H54 (cell line): ENCODE data around the gene HNRNPC.
"Not testable (repeated sequence)": the region's sequence is repeated elsewhere in the genome, so short reads cannot be mapped to it uniquely, and the experiment has no call there.

ENCODE experiments used
- DNase-seq: peaks from one replicate; pipeline ENCODE4 v3.0.0; 2011; ENCODE audit warnings: low spot score, mixed read lengths; ENCODE audit not compliant: insufficient read length
- FAIRE-seq: peaks from 3 replicates; lab custom pipeline; 2011; peaks lifted over from hg19 to GRCh38; lab: Jason Lieb, UNC
- POLR2A ChIP-seq: IDR thresholded peaks from 2 replicates; pipeline ENCODE4 v1.6.1; 2011; ENCODE audit warnings: low read depth, mild to moderate bottlenecking, low read length

Gene HNRNPC

DNA sequence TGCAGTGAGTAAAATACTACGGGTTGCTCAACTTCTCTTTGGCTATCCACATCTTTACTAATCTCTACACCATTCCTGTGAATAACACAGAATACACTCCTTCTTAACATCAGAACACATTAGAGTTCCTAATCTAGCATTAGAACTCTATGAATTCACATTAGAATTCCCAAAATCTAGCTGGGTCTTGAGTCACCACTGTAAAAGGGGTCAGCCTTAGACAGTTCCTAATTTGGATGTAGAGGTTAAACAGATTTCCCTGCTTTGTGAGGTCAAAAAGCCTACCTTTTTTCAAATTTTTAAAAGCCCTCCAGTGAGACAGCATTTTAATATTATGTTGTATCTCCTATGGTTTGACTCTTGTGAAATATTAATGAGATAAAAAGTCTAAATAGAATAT lies 7.4 kb downstream of the HNRNPC start:
- no peak for TF ChIP-seq POLR2A
- DNase-seq (no peak), FAIRE-seq (no peak)

DNA sequence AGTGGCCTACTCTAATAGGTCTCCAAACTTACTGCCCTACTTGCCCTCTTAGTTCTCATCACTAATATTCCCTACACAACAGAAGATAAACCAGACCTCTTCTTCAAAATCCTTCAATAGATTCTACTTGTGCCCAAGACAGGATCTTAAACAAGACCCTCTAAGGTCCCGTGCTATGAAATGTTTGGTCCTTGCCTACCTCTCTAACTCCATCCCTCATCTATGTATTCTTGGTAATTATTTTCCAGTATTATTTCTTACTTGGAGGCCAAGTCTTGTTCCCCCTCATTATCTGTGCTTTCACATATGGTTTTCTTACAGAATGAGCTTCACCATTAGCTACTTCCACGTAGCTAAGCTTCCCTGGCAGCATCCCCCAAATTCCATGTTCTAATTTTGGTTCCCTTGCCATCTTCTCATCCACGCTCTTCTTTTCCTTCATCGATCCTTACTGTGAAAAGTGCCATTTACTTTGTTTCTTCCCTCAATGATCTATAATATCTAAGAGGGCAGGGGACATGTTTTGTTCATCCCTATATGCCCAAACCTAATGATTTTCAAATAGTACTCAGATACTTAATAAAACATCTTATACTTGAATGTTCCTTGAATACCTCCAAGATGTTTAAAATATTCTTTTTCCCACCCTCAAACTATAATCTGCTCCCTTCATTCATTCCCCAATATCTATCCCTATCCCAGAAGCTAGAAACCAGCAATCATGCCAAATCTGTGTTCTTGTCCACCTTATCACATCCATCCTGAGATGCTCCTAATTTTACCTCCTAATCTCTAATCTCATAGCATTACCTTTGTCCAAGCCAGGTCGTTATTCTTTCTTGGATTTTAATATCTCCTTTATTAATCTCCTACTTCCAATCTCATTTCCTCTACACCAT lies 10.1 kb downstream of the HNRNPC start:
- DNase-seq (no peak), FAIRE-seq (no peak)
- no peak for TF ChIP-seq POLR2A

DNA sequence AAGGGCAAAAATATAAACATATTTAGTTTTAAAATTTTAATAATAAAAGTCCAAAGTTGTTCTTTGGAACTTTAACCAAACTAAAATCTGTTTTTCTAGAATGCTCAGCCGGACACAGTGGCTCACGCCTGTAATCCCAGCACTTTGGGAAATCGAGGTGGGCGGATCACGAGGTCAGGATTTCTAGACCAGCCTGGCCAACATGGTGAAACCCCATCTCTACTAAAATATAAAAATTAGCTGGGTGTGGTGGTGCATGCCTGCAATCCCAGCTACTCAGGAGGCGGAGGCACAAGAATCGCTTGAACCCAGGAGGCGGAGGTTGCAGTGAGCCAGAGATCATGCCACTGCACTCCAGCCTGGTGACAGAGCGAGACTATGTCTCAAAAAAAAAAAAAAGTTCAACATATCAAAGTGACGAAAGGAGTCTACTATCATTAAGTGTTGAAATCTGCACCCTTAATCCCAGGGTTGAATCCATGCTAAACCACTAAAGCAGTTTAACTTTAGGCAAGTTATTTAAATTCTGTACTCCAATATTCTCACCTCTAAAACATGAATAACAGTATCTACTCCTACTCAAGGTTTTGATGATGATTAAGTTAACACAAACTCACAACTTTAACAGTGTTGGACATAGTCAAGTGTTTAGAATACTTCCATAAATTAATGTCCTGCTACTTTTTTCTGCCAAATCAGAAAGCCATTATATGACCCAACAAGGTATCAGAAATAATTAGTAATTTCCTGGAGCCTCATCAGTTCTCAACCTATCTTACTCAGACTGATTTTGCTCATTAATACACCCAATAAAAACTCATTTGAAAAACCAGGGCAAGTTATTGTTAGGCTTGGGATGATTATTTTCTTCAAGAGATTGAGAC lies 11.0 kb downstream of the HNRNPC start:
- DNase-seq (no peak), FAIRE-seq (no peak)
- TF ChIP-seq POLR2A = no peak

DNA sequence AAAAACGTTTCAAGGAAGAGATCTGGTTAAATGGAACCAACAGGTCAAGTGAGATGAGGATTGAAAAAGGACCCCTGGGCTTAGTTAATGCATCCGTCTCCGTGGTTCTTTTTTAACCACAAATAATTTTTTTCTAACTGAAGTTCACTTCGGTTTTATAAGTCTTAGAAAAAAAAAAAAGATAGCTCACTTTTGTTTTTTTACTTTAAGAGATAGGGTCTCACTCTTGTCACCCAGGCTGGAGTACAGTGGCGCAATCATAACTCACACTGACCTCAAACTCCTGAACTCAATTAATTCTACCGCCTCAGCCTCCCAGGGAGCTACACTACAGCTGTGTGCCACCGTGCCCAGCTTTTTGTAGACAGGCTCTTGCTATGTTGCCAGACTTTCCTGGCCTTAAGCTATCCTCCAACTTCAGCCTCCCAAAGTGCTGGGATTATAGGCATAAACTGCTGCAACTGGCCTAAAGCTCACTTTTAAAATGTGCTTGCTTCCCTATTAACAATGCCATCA lies 11.8 kb downstream of the HNRNPC start:
- FAIRE-seq = no peak
- TF ChIP-seq POLR2A = no peak
- DNase-seq = no peak

DNA sequence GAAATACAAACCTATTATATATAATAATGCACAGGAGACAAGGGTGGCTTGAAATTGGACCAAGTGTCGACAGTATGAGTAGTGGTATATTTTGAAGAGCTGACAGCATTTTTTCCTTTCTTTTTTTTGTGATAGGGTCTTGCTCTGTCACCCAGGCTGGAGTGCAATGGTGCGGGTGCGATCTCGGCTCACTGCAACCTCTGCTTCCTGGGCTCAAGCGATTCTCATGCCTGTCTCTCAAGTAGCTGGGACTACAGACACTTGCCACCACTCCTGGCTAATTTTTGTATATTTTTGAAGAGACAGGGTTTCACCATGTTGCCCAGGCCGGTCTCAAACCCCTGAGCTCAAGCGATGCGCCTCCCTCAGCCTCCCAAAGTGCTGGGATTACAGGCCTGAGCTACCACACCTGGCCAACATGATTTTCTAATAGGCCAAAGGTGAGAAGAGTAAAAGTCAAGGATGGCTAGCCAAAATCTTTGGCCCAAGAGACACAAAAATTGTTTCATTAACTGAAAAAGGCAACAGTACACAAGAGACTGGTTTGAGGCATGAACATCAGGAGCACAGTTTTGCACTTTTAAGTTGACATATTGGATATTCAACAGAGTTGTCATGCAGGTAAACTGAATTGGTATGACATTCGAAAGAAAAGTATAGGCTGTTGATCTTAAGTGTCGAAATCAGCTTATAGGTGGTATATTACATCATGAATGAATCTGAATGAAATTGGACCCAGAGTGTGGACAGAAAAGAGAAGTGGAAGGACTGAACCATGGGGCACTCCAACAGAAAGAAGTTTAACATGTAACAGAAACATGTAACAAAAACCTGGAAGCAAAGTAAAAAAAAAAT lies 12.5 kb downstream of the HNRNPC start:
- no peak for FAIRE-seq
- TF ChIP-seq POLR2A = no peak
- no peak for DNase-seq

DNA sequence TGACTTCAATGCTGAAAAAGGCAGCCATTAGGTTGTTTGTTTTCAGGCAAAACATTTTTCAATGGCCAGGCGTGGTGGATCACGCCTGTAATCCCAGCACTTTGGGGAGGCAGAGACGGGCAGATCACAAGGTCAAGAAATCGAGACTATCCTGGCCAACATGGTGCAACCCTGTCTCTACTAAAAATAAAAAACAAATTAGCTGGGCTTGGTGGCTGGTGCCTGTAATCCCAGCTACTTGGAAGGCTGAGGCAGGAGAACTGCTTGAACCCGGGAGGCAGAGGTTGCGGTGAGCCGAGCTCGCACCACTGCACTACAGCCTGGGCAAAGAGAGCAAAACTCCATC lies 13.2 kb downstream of the HNRNPC start:
- FAIRE-seq, DNase-seq: not testable (repeated sequence)

DNA sequence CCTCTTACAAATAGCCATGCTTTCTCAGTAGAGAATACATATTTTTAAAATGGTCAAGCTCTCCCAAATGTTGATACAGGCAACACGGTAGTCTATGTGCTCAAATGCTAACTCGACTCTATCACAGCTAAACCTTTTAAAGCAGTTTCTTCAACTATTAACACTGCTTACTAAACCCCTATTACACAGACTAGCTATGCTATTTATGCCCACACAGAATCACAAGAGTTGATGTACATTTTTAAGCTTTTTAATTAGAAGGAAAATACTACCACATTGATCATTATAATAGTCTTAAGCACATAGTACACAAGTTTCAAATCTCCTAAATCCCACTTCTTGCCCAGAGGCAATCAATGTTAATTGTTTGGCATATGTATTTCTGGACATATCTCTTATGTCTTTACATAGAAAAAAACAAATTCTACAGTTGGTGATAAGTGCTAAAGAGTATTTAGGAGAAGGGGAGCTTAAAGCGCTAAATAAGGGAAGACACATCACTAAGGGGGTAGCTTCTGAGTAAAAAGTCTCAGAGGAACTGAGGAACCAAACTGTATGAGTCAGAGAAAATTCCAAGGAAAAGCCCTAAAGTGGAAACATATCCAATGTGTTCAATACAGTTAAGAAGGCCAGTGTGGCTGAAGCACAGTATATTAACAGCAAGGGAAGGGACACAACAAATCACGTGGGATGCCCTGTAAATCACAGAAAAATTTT lies 13.7 kb downstream of the HNRNPC start:
- DNase-seq (no peak), FAIRE-seq (peak; percentile 53)
- TF ChIP-seq POLR2A = no peak

DNA sequence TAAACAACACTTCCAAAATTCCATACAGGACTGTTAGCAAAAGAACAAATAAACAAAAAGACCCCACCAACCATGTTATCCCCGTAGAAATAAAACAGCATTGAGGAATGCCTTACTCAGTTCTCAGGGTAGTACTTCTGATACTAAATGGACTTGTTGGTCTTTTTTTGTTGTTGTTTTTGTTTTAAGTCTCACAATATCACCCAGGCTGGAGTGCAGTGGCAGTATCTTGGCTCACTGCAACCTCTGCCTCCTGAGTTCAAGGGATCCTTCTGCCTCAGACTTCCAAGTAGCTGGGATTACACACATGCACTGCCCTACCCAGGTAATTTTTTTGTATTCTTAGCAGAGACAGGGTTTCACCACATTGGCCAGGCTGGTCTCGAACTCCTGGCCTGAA lies 17.1 kb downstream of the HNRNPC start:
- no peak for TF ChIP-seq POLR2A
- no peak for DNase-seq
- FAIRE-seq = no peak

DNA sequence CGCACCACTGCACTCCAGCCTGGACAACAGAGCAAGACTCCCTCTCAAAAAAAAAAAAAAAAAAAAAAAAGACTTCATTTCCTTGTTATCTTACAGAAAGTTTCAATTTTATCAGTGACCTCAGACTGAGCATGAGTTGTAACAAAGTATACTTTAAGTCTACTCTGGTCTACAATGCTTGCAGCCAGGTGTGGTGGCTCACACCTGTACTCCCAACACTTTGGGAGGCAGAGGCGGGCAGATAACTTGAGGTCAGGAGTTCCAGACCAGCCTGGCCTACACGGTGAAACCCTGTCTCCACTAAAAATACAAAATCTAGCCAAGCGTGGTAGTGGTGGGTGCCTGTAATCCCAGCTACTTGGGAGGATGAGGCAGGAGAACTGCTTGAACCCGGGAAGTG lies 18.0 kb downstream of the HNRNPC start:
- no peak for FAIRE-seq
- no peak for DNase-seq
- TF ChIP-seq POLR2A = no peak

DNA sequence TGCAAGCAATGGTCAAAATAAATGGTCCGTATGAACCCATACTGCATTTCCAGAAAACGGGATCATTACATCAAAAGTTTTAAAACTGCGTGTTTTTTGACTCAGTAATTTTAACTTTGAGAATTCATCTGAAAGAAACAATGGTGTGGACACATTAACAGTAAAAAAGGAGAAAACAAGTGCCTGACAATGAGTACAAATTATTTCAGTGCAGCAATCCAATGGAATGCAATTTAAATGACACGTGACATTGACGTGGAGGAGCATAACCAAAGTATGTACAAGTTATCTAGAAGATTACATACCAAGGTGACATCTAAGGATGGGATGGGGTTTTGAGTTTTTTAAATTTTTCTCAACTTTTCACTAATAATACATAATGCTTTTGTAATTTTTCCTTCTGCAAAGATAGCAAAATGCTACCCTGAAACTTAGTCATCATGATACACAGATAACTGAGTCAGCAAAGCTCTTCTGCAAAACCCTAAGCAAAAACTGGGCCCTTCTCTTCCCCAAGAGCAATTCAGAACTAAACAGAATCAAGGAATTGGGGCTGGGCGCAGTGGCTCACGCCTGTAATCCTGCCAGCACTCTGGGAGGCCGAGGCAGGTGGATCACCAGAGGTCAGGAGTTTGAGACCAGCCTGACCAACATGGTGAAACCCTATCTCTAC lies 20.4 kb downstream of the HNRNPC start:
- DNase-seq (no peak), FAIRE-seq (no peak)
- no peak for TF ChIP-seq POLR2A

DNA sequence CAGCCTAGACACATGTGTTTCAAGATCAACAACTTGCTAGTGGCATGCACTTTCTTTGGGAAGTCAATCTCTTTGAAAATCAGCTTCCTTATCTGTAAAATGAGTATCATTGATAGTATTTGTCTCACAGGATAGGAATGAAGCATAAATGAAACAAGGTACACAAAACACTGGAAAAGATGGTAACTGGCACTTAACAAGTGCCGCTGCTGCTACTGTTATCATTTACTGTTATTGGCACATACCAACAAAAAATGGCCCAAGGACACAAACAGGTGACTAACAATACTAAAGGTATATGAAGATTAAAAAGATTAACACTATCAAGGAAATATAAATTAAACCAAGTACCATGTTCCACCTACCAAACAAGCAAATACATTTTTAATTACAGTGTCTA lies 20.9 kb downstream of the HNRNPC start:
- FAIRE-seq (no peak), DNase-seq (no peak)
- no peak for TF ChIP-seq POLR2A

DNA sequence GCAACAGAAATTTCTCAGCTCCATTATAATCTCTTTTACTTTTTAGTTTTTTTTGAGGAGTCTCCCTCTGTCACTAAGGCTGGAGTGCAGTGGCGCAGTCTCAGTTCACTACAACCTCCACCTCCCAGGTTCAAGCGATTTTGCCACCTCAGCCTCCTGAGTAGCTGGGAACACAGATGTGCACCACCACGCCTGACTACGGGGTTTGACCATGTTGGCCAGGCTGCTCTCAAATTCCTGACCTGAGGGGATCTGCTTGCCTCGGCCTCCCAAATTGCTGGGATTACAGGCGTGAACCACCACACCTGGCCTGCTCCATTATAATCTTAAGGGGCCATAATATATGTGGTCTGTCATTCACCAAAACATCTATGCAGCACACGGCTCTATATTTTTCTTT lies 23.4 kb downstream of the HNRNPC start:
- no peak for DNase-seq
- FAIRE-seq = no peak
- no peak for TF ChIP-seq POLR2A
